NCI-H1092 (cell line): Measurements from ENCODE around the gene C21orf58.
A peak's percentile ranks its signal among the peaks of the same experiment; 100 is the strongest.
"Not testable (repeated sequence)": the region's sequence is repeated elsewhere in the genome, so short reads cannot be mapped to it uniquely, and the experiment has no call there.

Source experiments
- DNase-seq: peaks from one replicate; lab custom pipeline; 2025; lab: John Stamatoyannopoulos, UW

The C21orf58 gene

GRCh38 chr21:46323710-46324389, at the start of gene C21orf58, which contains the start of gene PCNT:
Gene C21orf58, minus strand, starts transcription at chr21:46323870. Its CDS starts 1,132 bp downstream, at chr21:46322738.
Gene PCNT, plus strand, starts transcription at chr21:46324156. Its CDS starts 73 bp downstream, at chr21:46324229.
- peak; percentile 98 for DNase-seq

- not testable (repeated sequence) for DNase-seq
Measured at GRCh38 chr21:46372947-46373346, 49.3 kb upstream of the C21orf58 start.

GRCh38 chr21:46372014-46372485, 48.4 kb upstream of the C21orf58 start:
- DNase-seq: no peak

GRCh38 chr21:46371204-46372013, 47.7 kb upstream of the C21orf58 start:
- DNase-seq: no peak

GRCh38 chr21:46369520-46370235, 46.0 kb upstream of the C21orf58 start:
- DNase-seq: no peak

GRCh38 chr21:46368533-46369285, 45.0 kb upstream of the C21orf58 start:
- no peak for DNase-seq

- no peak for DNase-seq
Measured at GRCh38 chr21:46366966-46367365, 43.3 kb upstream of the C21orf58 start.

- DNase-seq: no peak
Measured at GRCh38 chr21:46366561-46366960, 42.9 kb upstream of the C21orf58 start.

- no peak for DNase-seq
Measured at GRCh38 chr21:46366091-46366490, 42.4 kb upstream of the C21orf58 start.

GRCh38 chr21:46363698-46364097, 40.0 kb upstream of the C21orf58 start:
- DNase-seq: no peak

GRCh38 chr21:46362946-46363345, 39.3 kb upstream of the C21orf58 start:
- no peak for DNase-seq

GRCh38 chr21:46361935-46362334, 38.3 kb upstream of the C21orf58 start:
- DNase-seq: no peak

- DNase-seq: no peak
Measured at GRCh38 chr21:46361176-46361575, 37.5 kb upstream of the C21orf58 start.

- DNase-seq: no peak
Measured at GRCh38 chr21:46357684-46358425, 34.2 kb upstream of the C21orf58 start.

GRCh38 chr21:46357335-46357604, 33.6 kb upstream of the C21orf58 start:
- DNase-seq: no peak

GRCh38 chr21:46356494-46357334, 33.0 kb upstream of the C21orf58 start:
- no peak for DNase-seq

- DNase-seq: no peak
Measured at GRCh38 chr21:46356005-46356338, 32.3 kb upstream of the C21orf58 start.

- DNase-seq: no peak
Measured at GRCh38 chr21:46355161-46356004, 31.7 kb upstream of the C21orf58 start.

- DNase-seq: no peak
Measured at GRCh38 chr21:46354518-46354917, 30.8 kb upstream of the C21orf58 start.

GRCh38 chr21:46354046-46354445, 30.4 kb upstream of the C21orf58 start:
- no peak for DNase-seq
